RPMI7951 (cell line): ENCODE measurements around the gene KLRG1. TPM values are rescaled to one million over a fixed set of nuclear protein-coding genes. Genes with fewer than 3 reads are reported as not detected.

ENCODE experiments used
- DNase-seq: peaks from one replicate; pipeline ENCODE4 v3.0.0-alpha.2; 2012; ENCODE audit warnings: low read depth
- total RNA-seq: library from RNA; depleted of rRNA; stranded (reverse); fragments of >200 nt; shearing (Covaris generic); gene quantifications from 2 replicates; pipeline ENCODE4 v1.2.3, GENCODE V29; 2014; rRNA removed

The KLRG1 gene
- total RNA-seq, 1 experiment from 2014 or later, result 1.4 TPM

DNA sequence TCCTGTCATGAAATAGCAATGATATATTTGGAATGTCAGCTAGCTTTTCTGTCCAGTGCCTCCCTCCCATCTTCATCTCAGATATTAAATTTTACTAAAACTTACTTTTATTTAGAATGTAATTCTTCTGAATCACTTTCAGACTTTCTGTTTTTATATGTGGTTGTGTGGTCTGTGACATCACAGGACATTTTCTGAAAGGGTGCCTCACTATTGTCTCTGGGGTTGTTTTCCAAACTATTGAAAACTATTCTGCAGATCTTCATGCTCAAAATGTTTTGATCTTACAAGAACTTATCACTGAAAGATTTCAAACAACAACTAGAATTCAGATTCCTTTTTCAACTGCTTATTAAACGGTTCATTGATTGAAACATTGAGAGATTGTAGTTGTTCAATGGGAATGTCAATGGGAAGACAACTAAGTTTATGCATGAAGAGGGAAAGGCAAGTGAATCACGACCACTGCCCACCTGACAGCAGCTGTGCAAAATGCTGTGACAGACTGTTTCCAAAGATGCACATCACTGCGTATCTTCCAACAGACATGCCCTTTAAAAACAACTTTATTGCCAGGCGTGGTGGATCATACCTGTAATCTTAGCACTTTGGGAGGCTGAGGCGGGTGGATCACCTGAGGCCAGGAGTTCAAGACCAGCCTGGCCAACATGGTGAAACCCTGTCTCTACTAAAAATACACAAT, 51.3 kb downstream of the KLRG1 start:
- DNase-seq, result no peak

DNA sequence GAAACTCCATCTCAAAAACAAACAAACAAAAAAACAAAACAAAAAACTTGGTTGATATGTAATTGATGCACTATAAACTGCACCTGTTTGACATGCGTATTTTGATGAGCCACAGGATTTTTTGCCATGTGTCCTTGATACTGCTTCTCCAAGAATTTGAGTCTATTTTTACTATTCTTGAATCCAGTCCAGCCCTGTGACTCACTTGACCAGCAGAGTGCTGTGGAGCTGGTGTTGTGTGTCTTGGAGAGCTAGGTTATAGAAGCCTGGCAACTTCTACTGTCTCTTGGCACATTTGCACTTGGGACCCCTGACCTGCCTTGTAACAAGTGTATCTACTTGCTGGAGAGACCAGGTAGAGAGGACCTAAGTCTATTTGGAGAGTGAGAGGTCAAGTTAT, 52.0 kb downstream of the KLRG1 start:
- DNase-seq, result peak; percentile 28

DNA sequence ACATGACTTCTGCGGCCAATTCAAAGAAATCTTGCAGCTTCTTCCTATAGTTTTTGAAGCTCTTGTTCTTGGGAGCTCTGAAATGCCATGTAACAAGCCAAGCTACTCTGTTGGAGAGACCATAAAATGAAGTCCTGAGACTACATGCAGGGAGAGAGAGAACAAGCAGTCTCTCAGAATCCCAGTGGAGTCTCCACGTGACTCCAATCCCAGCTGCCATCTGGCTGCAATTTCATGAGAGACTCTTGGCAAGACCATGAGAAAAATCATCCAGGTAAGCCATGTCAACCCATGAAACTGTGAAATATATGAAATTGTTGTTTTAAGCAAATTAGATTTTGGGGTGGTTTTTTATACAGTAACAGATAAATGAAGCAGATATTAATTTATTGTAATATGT, 54.4 kb downstream of the KLRG1 start:
- no peak for DNase-seq

DNA sequence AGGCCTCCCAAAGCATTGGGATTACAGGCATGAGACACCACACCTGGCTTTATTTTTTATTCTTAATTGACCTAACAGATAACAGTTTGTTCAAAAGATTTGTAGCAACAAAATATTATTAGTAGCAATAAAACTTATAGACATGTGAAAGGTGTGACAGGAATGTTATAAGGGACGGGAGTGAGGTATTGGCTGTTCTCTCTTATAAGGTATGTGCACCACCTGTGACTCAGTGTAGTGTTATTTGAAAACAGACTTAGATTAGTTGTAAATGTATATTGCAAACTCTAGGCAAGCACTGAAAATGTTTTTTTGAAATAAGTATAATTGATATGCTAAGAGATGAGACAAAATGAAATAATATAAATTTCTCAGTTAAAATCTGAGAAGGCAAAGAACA, 57.8 kb downstream of the KLRG1 start:
- no peak for DNase-seq

DNA sequence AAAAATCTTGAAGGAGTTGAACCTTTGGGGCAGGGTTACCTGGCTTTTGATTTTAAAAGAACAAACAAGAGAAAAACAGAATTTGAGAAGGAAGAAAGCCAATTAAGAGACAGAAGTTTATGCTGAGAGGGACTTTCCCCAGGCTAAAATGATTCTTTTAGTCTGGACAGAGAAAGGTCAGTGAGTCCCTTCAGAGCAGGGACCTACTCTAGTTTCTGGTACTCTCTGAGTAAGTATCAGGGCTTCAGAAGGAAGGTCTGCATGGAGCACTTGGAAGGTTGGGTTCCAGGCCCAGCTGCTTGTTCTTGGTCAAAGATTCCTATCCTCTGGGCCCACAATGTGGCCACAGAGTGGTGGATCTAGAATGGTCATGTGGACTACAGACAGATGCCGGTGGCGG, 59.6 kb downstream of the KLRG1 start:
- no peak for DNase-seq

DNA sequence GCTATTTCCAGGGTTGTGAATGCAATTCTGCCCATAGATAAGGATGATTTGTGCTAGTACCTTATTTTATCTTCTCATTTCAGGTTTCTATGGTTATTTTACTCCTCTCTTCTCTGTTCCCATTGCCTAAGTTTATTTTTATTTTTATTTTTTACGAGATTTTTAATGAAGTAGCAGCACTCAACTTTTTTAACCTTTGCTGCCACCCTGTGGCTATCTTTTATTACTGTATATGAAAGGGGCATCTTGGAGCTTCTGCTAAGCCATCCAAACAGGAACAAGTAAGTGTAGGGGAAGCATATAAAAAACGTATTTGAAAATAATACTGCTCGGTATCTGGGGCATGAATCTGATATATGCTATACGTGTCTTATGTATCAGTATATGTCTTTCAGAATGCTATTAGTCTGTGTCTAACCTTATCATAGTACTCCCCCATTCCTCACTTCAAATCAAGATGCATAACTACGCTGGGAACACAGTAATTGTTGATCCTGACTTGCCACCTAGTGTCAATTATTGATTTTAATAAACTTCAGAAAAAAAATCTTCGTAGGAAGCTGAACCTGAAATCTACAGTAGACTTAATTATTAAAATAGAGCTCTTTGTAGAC, 60.3 kb downstream of the KLRG1 start:
- peak; percentile 35 for DNase-seq

DNA sequence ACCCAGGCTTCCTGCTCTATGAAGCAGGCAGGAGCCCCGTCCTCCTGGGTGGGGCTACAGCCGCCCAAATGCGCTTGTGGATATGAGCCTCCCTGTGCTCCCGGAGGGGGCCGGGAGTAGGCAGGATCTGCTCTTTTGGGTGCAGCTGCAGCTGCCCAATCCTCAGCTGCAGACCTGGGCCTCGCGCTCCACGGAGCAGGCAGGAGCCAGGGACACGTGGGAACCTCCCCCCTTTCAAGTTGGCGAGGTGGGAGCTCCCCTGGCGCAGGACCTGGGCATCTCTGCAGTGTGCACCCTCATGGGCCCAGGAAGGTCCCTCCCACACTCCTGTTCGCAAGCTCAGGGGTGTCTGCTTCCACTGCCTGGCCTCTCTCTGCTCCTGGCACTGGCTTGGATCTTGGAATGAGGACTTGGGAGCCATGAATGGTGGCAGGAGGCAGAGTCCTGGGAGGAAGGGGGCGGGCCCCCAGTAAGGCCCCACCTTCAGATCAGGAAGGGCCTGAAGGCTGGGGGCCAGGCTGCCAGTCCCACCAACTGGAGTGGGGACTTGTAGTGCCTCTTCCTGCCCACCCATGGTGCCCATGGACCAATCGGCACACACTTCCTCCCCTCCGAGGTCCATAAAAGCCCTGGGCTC, 61.3 kb downstream of the KLRG1 start:
- no peak for DNase-seq

DNA sequence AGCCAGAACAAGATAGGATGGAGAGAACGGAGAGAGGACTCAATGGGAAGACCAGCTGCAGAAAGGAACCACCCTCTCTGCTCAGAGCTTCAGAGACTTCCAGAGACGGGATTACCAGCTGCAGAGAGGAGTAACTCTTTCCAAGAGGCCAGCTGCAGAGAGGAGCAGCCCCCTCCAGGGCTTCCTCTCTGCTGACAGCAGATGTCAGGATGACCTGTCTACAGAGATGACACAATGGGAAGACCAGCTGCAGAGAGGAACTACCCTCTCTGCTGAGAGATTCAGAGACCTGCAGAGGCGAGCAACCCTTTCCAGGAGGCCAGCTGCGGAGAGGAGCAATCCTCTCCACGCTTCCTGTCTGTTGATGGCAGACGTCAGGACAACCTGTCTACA, 61.8 kb downstream of the KLRG1 start:
- DNase-seq, result no peak

DNA sequence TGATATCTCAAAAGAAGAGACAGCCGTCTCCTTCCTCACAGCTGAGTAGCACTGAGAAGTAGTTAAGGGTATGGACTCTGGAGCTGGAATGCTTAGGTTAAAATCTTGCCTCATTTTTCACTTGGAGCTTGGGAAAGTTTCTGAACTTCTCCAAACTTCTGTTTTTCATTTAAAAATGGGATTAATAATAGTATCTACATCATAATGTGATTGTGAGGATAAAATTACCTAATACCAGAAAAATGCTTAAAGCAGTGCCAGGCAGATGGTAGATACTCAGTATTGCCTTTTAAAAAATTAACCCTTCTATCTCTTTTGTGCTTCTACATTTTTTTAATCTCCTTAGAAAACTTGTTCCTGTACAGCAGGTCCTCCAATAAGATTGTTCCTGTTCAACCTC, 63.3 kb downstream of the KLRG1 start:
- DNase-seq, result no peak

Other genes starting within 250 kb of the KLRG1 start
- not detected in 2 replicates for gene A2ML1, start 166.9 kb upstream of the KLRG1 start, total RNA-seq
- gene PHC1, start 75.0 kb upstream of the KLRG1 start, total RNA-seq, result 10.3 and 12.7 TPM in 2 replicates
- 109 and 189 TPM in 2 replicates for gene M6PR, start 39.9 kb upstream of the KLRG1 start, total RNA-seq
- 29.7 and 35.4 TPM in 2 replicates for gene A2M, start 126.4 kb downstream of the KLRG1 start, total RNA-seq
- not detected in 2 replicates for gene PZP, start 218.8 kb downstream of the KLRG1 start, total RNA-seq